Skeletal muscle satellite cell (primary cell): Measurements from ENCODE around the gene SELENON.
A peak's percentile ranks its signal among the peaks of the same experiment; 100 is the strongest.

ENCODE experiments used
- H3K27me3 ChIP-seq: 2 replicates; pipeline ENCODE4 v1.7.0; 2013; ENCODE audit warnings: low read length; ENCODE audit not compliant: control insufficient read depth, insufficient read depth
- H3K36me3 ChIP-seq: 2 replicates; pipeline ENCODE4 v1.7.0; 2013; ENCODE audit warnings: mild to moderate bottlenecking, control low read depth, low read length; ENCODE audit not compliant: insufficient read depth
- H3K4me1 ChIP-seq: 2 replicates; pipeline ENCODE4 v1.7.0; 2013; ENCODE audit warnings: low read length; ENCODE audit not compliant: control insufficient read depth, insufficient read depth
- H3K4me2 ChIP-seq: 2 replicates; pipeline ENCODE4 v1.7.0; 2013; ENCODE audit warnings: mild to moderate bottlenecking, low read length
- H3K4me3 ChIP-seq: 2 replicates; pipeline ENCODE4 v1.7.0; 2013; ENCODE audit warnings: low read length
- H3K9ac ChIP-seq: 2 replicates; pipeline ENCODE4 v1.7.0; 2013; ENCODE audit warnings: mild to moderate bottlenecking, low read depth, low read length, moderate library complexity
- H3K9me3 ChIP-seq: replicated peaks from 2 replicates; pipeline ENCODE4 v1.7.0; 2013; ENCODE audit warnings: mild to moderate bottlenecking, control low read depth, low read length

The SELENON gene

GRCh38 chr1:25845664-25846063 lies 45.7 kb downstream of the SELENON start:
- Histone ChIP-seq H3K27me3 (no peaks in the 10 kb centered on the region), H3K4me1 (peaks cover 7% of the 10 kb centered on the region), H3K9me3 (no peaks in the 10 kb centered on the region), H3K4me3 (no peak overlapping the region), H3K9ac (no peak overlapping the region), H3K4me2 (no peak overlapping the region), H3K36me3 (no peaks in the 10 kb centered on the region)

- Histone ChIP-seq H3K36me3 (no peaks in the 10 kb centered on the region), H3K27me3 (no peaks in the 10 kb centered on the region), H3K4me3 (no peak overlapping the region), H3K4me2 (no peak overlapping the region), H3K9me3 (no peaks in the 10 kb centered on the region), H3K4me1 (peaks cover 7% of the 10 kb centered on the region), H3K9ac (no peak overlapping the region)
Observed at GRCh38 chr1:25847929-25848328, 47.9 kb downstream of the SELENON start.

- Histone ChIP-seq H3K4me2 (no peak overlapping the region), H3K9ac (no peak overlapping the region), H3K27me3 (no peaks in the 10 kb centered on the region), H3K36me3 (no peaks in the 10 kb centered on the region), H3K4me3 (no peak overlapping the region), H3K4me1 (peaks cover 7% of the 10 kb centered on the region), H3K9me3 (no peaks in the 10 kb centered on the region)
Observed at GRCh38 chr1:25848531-25848930, 48.5 kb downstream of the SELENON start.

- Histone ChIP-seq H3K9ac (no peak overlapping the region), H3K4me2 (no peak overlapping the region), H3K4me1 (peaks cover 10% of the 10 kb centered on the region), H3K27me3 (no peaks in the 10 kb centered on the region), H3K4me3 (no peak overlapping the region), H3K36me3 (no peaks in the 10 kb centered on the region), H3K9me3 (no peaks in the 10 kb centered on the region)
Observed at GRCh38 chr1:25854554-25854953, 54.6 kb downstream of the SELENON start.

GRCh38 chr1:25856856-25857255 lies 56.9 kb downstream of the SELENON start:
- Histone ChIP-seq H3K36me3 (no peaks in the 10 kb centered on the region), H3K4me2 (no peak overlapping the region), H3K27me3 (no peaks in the 10 kb centered on the region)

GRCh38 chr1:25858494-25858893 lies 58.5 kb downstream of the SELENON start:
- H3K4me1 ChIP-seq = peaks cover 14% of the 10 kb centered on the region
- peaks cover 10% of the 10 kb centered on the region for H3K36me3 ChIP-seq
- H3K27me3 ChIP-seq = no peaks in the 10 kb centered on the region
- peak overlapping the region; percentile 98 for H3K4me2 ChIP-seq
- peak overlapping the region; percentile 79 for H3K4me3 ChIP-seq
- H3K9me3 ChIP-seq = no peaks in the 10 kb centered on the region
- peak overlapping the region; percentile 89 for H3K9ac ChIP-seq

More at GRCh38 chr1:25856856-25857255, 56.9 kb downstream of the SELENON start:
- Histone ChIP-seq H3K9ac (no peak overlapping the region), H3K9me3 (no peaks in the 10 kb centered on the region), H3K4me3 (no peak overlapping the region), H3K4me1 (peaks cover 14% of the 10 kb centered on the region)

GRCh38 chr1:25858906-25859789 lies 59.2 kb downstream of the SELENON start, which contains the start of gene AUNIP:
Gene AUNIP (minus strand): TSS chr1:25859457. CDS start chr1:25859357, 100 bp downstream.
- Histone ChIP-seq H3K9me3 (no peaks in the 10 kb centered on the region), H3K4me1 (peaks cover 14% of the 10 kb centered on the region), H3K4me3 (peak within 1 kb of the TSS; percentile 79), H3K36me3 (peaks cover 16% of the 10 kb centered on the region), H3K27me3 (no peaks in the 10 kb centered on the region), H3K9ac (peak within 1 kb of the TSS; percentile 89), H3K4me2 (peak within 1 kb of the TSS; percentile 98)

- Histone ChIP-seq H3K36me3 (peaks cover 20% of the 10 kb centered on the region), H3K9ac (no peak overlapping the region), H3K4me2 (no peak overlapping the region), H3K9me3 (no peaks in the 10 kb centered on the region), H3K4me3 (no peak overlapping the region), H3K27me3 (no peaks in the 10 kb centered on the region), H3K4me1 (peaks cover 14% of the 10 kb centered on the region)
Observed at GRCh38 chr1:25861316-25862286, 61.6 kb downstream of the SELENON start.

- Histone ChIP-seq H3K9ac (no peak overlapping the region), H3K4me1 (peaks cover 14% of the 10 kb centered on the region), H3K4me2 (no peak overlapping the region), H3K9me3 (no peaks in the 10 kb centered on the region), H3K4me3 (no peak overlapping the region), H3K27me3 (no peaks in the 10 kb centered on the region), H3K36me3 (peaks cover 20% of the 10 kb centered on the region)
Observed at GRCh38 chr1:25862785-25863485, 62.9 kb downstream of the SELENON start.

- Histone ChIP-seq H3K36me3 (peaks cover 20% of the 10 kb centered on the region), H3K9me3 (no peaks in the 10 kb centered on the region), H3K27me3 (no peaks in the 10 kb centered on the region), H3K9ac (no peak overlapping the region), H3K4me2 (no peak overlapping the region), H3K4me1 (peaks cover 8% of the 10 kb centered on the region), H3K4me3 (no peak overlapping the region)
Observed at GRCh38 chr1:25863486-25864262, 63.7 kb downstream of the SELENON start.
